ENCODE measurements around the gene ARF6.

ARF6 gene

DNA sequence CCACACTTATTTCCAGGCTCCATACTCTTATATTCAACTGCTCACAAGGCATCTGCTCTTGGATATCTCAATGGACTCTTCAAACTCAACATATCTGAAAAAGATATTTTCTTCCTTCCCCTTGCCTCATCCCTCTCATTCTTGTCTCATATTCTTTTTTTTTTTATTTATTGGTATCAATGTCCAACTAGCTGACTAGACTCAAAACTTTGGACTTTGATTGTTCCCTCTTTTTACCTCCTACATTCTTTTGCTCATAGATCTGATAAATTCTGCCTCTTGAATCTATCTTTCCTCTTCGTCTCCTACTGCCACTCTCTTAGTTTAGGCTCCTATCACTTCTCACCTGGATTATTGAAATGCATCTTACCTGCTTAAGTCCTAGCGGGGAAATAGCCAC lies 25.8 kb downstream of the ARF6 start:
- no peaks in the 10 kb centered on the region for H3K36me3 ChIP-seq (ENCODE audit: insufficient read depth, low read depth, low read length)
- H3K9me3 ChIP-seq (ENCODE audit: insufficient read depth, low read depth, low read length), result no peaks in the 10 kb centered on the region
- H3K9ac ChIP-seq (ENCODE audit: low read depth, low read length), result no peak overlapping the region
- no peaks in the 10 kb centered on the region for H3K27me3 ChIP-seq (ENCODE audit: insufficient read depth, low read length)
- H3K4me1 ChIP-seq (ENCODE audit: insufficient read depth, low read length), result no peaks in the 10 kb centered on the region
- H3K27ac ChIP-seq (ENCODE audit: low read length), result no peak overlapping the region
- no peak overlapping the region for H3K4me3 ChIP-seq (ENCODE audit: low read length)

DNA sequence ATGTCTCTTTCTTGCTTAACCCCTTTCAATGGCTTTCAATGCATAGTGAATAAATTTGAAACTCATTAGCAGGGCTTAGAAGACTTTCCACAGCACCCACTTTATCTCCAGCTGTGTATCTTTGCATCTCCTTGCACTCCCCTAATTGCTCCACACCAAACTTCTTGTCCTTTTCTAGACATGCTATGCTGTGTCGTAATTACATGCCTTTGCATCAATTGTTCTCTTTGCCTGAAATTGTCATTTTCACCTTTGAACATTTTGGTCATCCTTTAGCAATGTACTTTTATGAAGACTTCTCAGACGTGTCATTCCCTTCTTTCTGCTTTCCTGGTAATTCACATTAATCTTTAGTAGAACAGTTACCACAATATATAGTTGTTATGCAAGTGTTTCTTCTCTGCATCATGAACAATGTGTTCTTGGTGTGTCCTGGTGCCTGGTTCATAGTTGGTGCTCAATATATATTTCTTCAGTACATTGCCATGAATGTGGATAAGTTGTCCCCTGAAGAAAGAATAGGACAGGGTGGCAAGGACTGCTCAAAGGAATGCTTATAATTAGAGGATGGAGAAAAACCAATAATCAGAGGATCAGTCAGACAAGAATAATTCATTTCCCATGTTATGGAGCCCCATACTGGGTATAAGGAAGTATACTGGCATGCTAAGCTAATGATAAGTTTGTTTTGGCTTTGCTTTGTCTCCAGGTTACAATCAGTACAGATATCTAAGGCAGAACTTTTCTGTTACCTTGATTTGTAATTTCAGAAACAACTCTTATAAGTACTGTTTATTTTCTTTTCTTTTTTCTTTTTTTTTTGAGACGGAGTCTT lies 27.2 kb downstream of the ARF6 start:
- Histone ChIP-seq H3K9ac (ENCODE audit: low read depth, low read length) (no peak overlapping the region), H3K27ac (ENCODE audit: low read length) (no peak overlapping the region), H3K4me3 (ENCODE audit: low read length) (no peak overlapping the region)

DNA sequence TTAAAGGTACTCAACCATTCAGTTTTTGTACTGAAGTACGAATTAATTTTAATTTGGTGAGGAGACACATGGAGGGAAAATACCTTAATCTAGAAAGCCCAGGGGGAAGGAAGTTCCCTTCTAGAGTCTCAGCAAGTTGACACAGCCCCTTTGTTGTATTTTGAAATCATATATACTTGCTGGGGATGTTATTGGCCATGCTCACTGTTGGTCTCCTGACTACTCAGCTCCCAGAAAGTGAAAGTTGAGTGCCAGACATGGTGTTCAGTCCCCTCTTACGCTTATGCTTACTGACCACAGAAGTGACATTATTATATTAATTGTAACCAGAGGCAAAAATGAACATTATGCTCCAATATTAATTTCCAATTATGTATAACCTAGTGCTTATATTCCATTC lies 28.1 kb downstream of the ARF6 start:
- Histone ChIP-seq H3K9ac (ENCODE audit: low read depth, low read length) (no peak overlapping the region), H3K27ac (ENCODE audit: low read length) (no peak overlapping the region), H3K4me1 (ENCODE audit: insufficient read depth, low read length) (no peaks in the 10 kb centered on the region), H3K4me3 (ENCODE audit: low read length) (no peak overlapping the region), H3K27me3 (ENCODE audit: insufficient read depth, low read length) (no peaks in the 10 kb centered on the region), H3K9me3 (ENCODE audit: insufficient read depth, low read depth, low read length) (no peaks in the 10 kb centered on the region), H3K36me3 (ENCODE audit: insufficient read depth, low read depth, low read length) (no peaks in the 10 kb centered on the region)

More for the DNA sequence above, 27.2 kb downstream of the ARF6 start:
- H3K4me1 ChIP-seq (ENCODE audit: insufficient read depth, low read length), result no peaks in the 10 kb centered on the region
- H3K36me3 ChIP-seq (ENCODE audit: insufficient read depth, low read depth, low read length), result no peaks in the 10 kb centered on the region
- H3K9me3 ChIP-seq (ENCODE audit: insufficient read depth, low read depth, low read length), result no peaks in the 10 kb centered on the region
- H3K27me3 ChIP-seq (ENCODE audit: insufficient read depth, low read length), result no peaks in the 10 kb centered on the region

DNA sequence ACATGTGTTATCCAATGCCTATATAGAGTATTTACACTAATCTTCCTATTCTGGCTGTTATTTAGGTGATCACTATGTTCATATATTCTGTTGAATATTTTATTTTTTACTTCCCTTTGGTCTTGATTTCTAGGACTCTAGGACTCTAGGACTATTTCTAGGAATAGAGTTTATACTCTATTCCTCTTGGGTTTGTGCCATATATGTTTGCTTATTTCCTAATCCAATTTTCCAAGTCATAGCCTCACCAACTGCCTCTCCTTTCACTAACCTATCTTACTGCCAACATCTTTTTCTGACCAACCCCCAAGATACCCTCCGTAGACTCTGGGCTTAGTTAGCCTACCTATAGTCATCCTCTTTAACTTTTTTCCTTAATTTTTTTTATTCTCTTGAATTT lies 28.5 kb downstream of the ARF6 start:
- no peak overlapping the region for H3K27ac ChIP-seq (ENCODE audit: low read length)
- no peak overlapping the region for H3K9ac ChIP-seq (ENCODE audit: low read depth, low read length)
- no peaks in the 10 kb centered on the region for H3K27me3 ChIP-seq (ENCODE audit: insufficient read depth, low read length)
- H3K36me3 ChIP-seq (ENCODE audit: insufficient read depth, low read depth, low read length), result no peaks in the 10 kb centered on the region
- no peak overlapping the region for H3K4me3 ChIP-seq (ENCODE audit: low read length)
- H3K9me3 ChIP-seq (ENCODE audit: insufficient read depth, low read depth, low read length), result no peaks in the 10 kb centered on the region
- H3K4me1 ChIP-seq (ENCODE audit: insufficient read depth, low read length), result no peaks in the 10 kb centered on the region

DNA sequence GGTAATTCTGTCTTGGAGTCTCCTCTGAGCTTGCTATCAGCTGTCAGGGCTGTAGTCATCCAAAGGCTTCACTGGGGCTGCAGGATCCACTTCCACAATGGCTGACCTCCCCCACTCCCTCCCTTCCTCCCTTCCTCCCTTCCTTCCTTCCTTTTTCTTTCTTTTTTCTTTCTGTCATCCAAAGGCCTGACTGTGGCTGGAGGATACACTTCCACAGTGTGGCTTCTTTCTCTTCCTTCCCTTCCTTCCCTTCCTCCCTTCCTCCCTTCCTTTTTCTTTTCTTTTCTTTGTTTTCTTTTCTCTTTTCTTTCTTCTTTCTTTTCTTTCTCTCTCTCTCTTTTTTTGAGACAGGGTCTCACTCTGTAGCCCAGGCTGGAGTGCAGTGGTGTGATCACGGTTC lies 30.6 kb downstream of the ARF6 start:
- no peak overlapping the region for H3K9ac ChIP-seq (ENCODE audit: low read depth, low read length)
- no peaks in the 10 kb centered on the region for H3K9me3 ChIP-seq (ENCODE audit: insufficient read depth, low read depth, low read length)
- H3K4me3 ChIP-seq (ENCODE audit: low read length), result no peak overlapping the region
- H3K27me3 ChIP-seq (ENCODE audit: insufficient read depth, low read length), result no peaks in the 10 kb centered on the region
- H3K36me3 ChIP-seq (ENCODE audit: insufficient read depth, low read depth, low read length), result no peaks in the 10 kb centered on the region
- no peaks in the 10 kb centered on the region for H3K4me1 ChIP-seq (ENCODE audit: insufficient read depth, low read length)
- no peak overlapping the region for H3K27ac ChIP-seq (ENCODE audit: low read length)

- no peaks in the 10 kb centered on the region for H3K27me3 ChIP-seq (ENCODE audit: insufficient read depth, low read length)
- no peak overlapping the region for H3K27ac ChIP-seq (ENCODE audit: low read length)
- no peaks in the 10 kb centered on the region for H3K4me1 ChIP-seq (ENCODE audit: insufficient read depth, low read length)
- H3K9me3 ChIP-seq (ENCODE audit: insufficient read depth, low read depth, low read length), result no peaks in the 10 kb centered on the region
- H3K9ac ChIP-seq (ENCODE audit: low read depth, low read length), result no peak overlapping the region
- no peak overlapping the region for H3K4me3 ChIP-seq (ENCODE audit: low read length)
- H3K36me3 ChIP-seq (ENCODE audit: insufficient read depth, low read depth, low read length), result no peaks in the 10 kb centered on the region
Measured at GRCh38 chr14:49923881-49924280, 31.0 kb downstream of the ARF6 start.

- Histone ChIP-seq H3K9ac (ENCODE audit: low read depth, low read length) (no peak overlapping the region), H3K4me3 (ENCODE audit: low read length) (no peak overlapping the region), H3K36me3 (ENCODE audit: insufficient read depth, low read depth, low read length) (no peaks in the 10 kb centered on the region), H3K4me1 (ENCODE audit: insufficient read depth, low read length) (no peaks in the 10 kb centered on the region), H3K9me3 (ENCODE audit: insufficient read depth, low read depth, low read length) (no peaks in the 10 kb centered on the region), H3K27ac (ENCODE audit: low read length) (no peak overlapping the region), H3K27me3 (ENCODE audit: insufficient read depth, low read length) (no peaks in the 10 kb centered on the region)
Measured at GRCh38 chr14:49924852-49925251, 32.0 kb downstream of the ARF6 start.

GRCh38 chr14:49926803-49927202 lies 33.9 kb downstream of the ARF6 start:
- H3K27ac ChIP-seq (ENCODE audit: low read length), result no peak overlapping the region
- no peak overlapping the region for H3K9ac ChIP-seq (ENCODE audit: low read depth, low read length)
- H3K4me1 ChIP-seq (ENCODE audit: insufficient read depth, low read length), result no peaks in the 10 kb centered on the region
- H3K9me3 ChIP-seq (ENCODE audit: insufficient read depth, low read depth, low read length), result no peaks in the 10 kb centered on the region
- H3K27me3 ChIP-seq (ENCODE audit: insufficient read depth, low read length), result no peaks in the 10 kb centered on the region
- H3K4me3 ChIP-seq (ENCODE audit: low read length), result no peak overlapping the region
- H3K36me3 ChIP-seq (ENCODE audit: insufficient read depth, low read depth, low read length), result no peaks in the 10 kb centered on the region

DNA sequence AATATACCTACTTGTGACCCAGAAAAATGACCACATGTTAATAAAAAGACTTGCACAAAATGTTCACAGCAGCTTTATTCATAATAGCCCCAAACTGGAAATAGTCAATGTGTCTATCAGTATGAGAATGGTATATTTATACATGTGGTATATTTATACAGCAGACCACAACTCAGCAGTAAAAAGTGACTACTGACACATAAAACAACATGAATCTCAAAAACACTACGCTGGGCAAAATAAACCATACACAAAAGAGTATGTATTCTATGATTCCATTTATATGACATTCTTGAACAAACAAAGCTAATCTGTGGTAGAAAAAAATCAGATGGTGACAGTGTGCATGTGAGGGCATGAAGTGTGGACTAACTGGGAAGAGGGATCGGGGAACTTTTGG lies 35.1 kb downstream of the ARF6 start:
- Histone ChIP-seq H3K36me3 (ENCODE audit: insufficient read depth, low read depth, low read length) (no peaks in the 10 kb centered on the region), H3K27ac (ENCODE audit: low read length) (no peak overlapping the region), H3K4me3 (ENCODE audit: low read length) (no peak overlapping the region), H3K9me3 (ENCODE audit: insufficient read depth, low read depth, low read length) (no peaks in the 10 kb centered on the region), H3K9ac (ENCODE audit: low read depth, low read length) (no peak overlapping the region), H3K27me3 (ENCODE audit: insufficient read depth, low read length) (no peaks in the 10 kb centered on the region), H3K4me1 (ENCODE audit: insufficient read depth, low read length) (no peaks in the 10 kb centered on the region)

DNA sequence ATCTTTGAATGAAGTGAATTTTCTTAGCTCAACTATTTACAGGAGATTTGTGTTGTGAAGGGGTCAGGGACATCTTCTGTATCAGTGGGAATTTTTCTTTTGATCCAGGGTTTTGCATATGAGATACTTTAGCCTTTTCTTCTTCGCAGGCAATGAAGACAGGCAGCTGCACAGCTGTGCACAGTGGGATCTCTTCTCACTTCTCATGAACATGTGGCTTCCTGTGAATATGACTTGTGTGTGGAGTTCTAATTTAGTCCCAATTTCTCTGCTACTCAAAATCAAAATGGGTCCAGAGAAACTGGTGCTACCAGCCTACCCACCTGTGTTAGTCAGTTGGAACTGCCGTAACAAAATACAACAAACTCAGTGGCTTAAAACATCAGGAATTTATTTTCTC lies 37.8 kb downstream of the ARF6 start:
- Histone ChIP-seq H3K36me3 (ENCODE audit: insufficient read depth, low read depth, low read length) (no peaks in the 10 kb centered on the region), H3K4me1 (ENCODE audit: insufficient read depth, low read length) (no peaks in the 10 kb centered on the region), H3K27me3 (ENCODE audit: insufficient read depth, low read length) (no peaks in the 10 kb centered on the region), H3K9ac (ENCODE audit: low read depth, low read length) (no peak overlapping the region), H3K9me3 (ENCODE audit: insufficient read depth, low read depth, low read length) (no peaks in the 10 kb centered on the region), H3K4me3 (ENCODE audit: low read length) (no peak overlapping the region), H3K27ac (ENCODE audit: low read length) (no peak overlapping the region)

DNA sequence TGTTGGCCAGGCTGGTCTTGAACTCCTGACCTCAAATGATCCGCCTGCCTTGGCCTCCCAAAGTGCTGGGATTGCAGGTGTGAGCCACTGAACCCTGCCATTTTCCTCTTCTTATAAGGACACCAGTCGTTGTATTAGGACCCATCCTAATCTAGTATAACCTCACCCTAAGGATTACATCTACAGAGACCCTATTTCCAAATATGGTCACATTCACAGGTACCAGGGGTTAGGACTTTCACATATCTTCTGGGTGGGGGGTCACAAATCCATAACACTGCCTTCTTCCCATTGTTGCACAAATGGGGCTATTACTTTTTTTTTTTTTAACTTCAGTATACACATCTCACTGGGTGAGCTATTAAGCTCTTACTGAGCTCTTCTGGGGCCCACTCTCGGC lies 38.6 kb downstream of the ARF6 start:
- no peak overlapping the region for H3K9ac ChIP-seq (ENCODE audit: low read depth, low read length)
- no peaks in the 10 kb centered on the region for H3K36me3 ChIP-seq (ENCODE audit: insufficient read depth, low read depth, low read length)
- H3K4me3 ChIP-seq (ENCODE audit: low read length), result no peak overlapping the region
- H3K4me1 ChIP-seq (ENCODE audit: insufficient read depth, low read length), result no peaks in the 10 kb centered on the region
- H3K27ac ChIP-seq (ENCODE audit: low read length), result no peak overlapping the region
- H3K27me3 ChIP-seq (ENCODE audit: insufficient read depth, low read length), result no peaks in the 10 kb centered on the region
- H3K9me3 ChIP-seq (ENCODE audit: insufficient read depth, low read depth, low read length), result peaks cover 2% of the 10 kb centered on the region; the same call in 1 of the 2 replicates

- no peak overlapping the region for H3K27ac ChIP-seq (ENCODE audit: low read length)
- no peaks in the 10 kb centered on the region for H3K27me3 ChIP-seq (ENCODE audit: insufficient read depth, low read length)
- H3K4me3 ChIP-seq (ENCODE audit: low read length), result no peak overlapping the region
Measured at GRCh38 chr14:49933128-49933527, 40.2 kb downstream of the ARF6 start.

More at GRCh38 chr14:49933128-49933527, 40.2 kb downstream of the ARF6 start:
- Histone ChIP-seq H3K36me3 (ENCODE audit: insufficient read depth, low read depth, low read length) (no peaks in the 10 kb centered on the region), H3K9me3 (ENCODE audit: insufficient read depth, low read depth, low read length) (peaks cover 12% of the 10 kb centered on the region; the same call in 1 of the 2 replicates), H3K4me1 (ENCODE audit: insufficient read depth, low read length) (no peaks in the 10 kb centered on the region), H3K9ac (ENCODE audit: low read depth, low read length) (no peak overlapping the region)

Measured in iPS-20b (cell line).